H9 (cell line): ENCODE data around the gene AKR7A2. TPM values are rescaled to one million over a fixed set of nuclear protein-coding genes. Genes with fewer than 3 reads are reported as not detected.
A peak's percentile ranks its signal among the peaks of the same experiment; 100 is the strongest.

Experiments
- DNase-seq: peaks from one replicate; pipeline ENCODE4 v3.0.0-alpha.2; 2017
- H2AFZ ChIP-seq: one replicate; pipeline ENCODE4 v1.6.1; 2013; ENCODE audit warnings: mild to moderate bottlenecking, low read length, control low read depth, moderate library complexity
- H2AK5ac ChIP-seq: 2 replicates; pipeline ENCODE4 v1.6.1; 2013; ENCODE audit warnings: low read length, control low read depth, mixed read lengths; ENCODE audit not compliant: insufficient read length
- H2BK120ac ChIP-seq: one replicate; pipeline ENCODE4 v1.6.1; 2013; ENCODE audit warnings: low read depth, mild to moderate bottlenecking, low read length, control low read depth, inconsistent platforms; ENCODE audit not compliant: poor library complexity, severe bottlenecking
- H2BK12ac ChIP-seq: 2 replicates; pipeline ENCODE4 v1.6.1; 2013; ENCODE audit warnings: low read length, control low read depth, mixed read lengths, low read depth; ENCODE audit not compliant: insufficient read length
- H2BK15ac ChIP-seq: 2 replicates; pipeline ENCODE4 v1.6.1; 2013; ENCODE audit warnings: low read depth, low read length, control low read depth
- H2BK20ac ChIP-seq: one replicate; pipeline ENCODE4 v1.6.1; 2013; ENCODE audit warnings: low read depth, mild to moderate bottlenecking, low read length, control low read depth, inconsistent platforms; ENCODE audit not compliant: poor library complexity, severe bottlenecking
- H2BK5ac ChIP-seq: 2 replicates; pipeline ENCODE4 v1.6.1; 2013; ENCODE audit warnings: low read length, control low read depth, mixed read lengths; ENCODE audit not compliant: insufficient read length
- H3K14ac ChIP-seq: 2 replicates; pipeline ENCODE4 v1.6.1; 2013; ENCODE audit warnings: low read length, control low read depth; ENCODE audit not compliant: insufficient read depth
- H3K18ac ChIP-seq: 2 replicates; pipeline ENCODE4 v1.6.1; 2013; ENCODE audit warnings: low read depth, mild to moderate bottlenecking, mixed read lengths, low read length, control low read depth; ENCODE audit not compliant: insufficient read length
- H3K23ac ChIP-seq: 2 replicates; pipeline ENCODE4 v1.6.1; 2013; ENCODE audit warnings: low read length, control low read depth, mixed read lengths, low read depth; ENCODE audit not compliant: insufficient read length
- H3K23me2 ChIP-seq: 2 replicates; pipeline ENCODE4 v1.6.1; 2013; ENCODE audit warnings: low read depth, mild to moderate bottlenecking, mixed read lengths, low read length, control low read depth; ENCODE audit not compliant: insufficient read length, poor library complexity, severe bottlenecking
- H3K27ac ChIP-seq: 2 replicates; pipeline ENCODE4 v1.5.1; 2013; ENCODE audit warnings: low read length, control low read depth, mixed read lengths, low read depth; ENCODE audit not compliant: insufficient read length
- H3K27me3 ChIP-seq: 2 replicates; pipeline ENCODE4 v1.6.1; 2013; ENCODE audit warnings: low read length, control low read depth, inconsistent platforms; ENCODE audit not compliant: insufficient read depth
- H3K4ac ChIP-seq: 2 replicates; pipeline ENCODE4 v1.6.1; 2013; ENCODE audit warnings: low read depth, mild to moderate bottlenecking, control low read depth, inconsistent platforms, low read length, moderate library complexity
- H3K4me1 ChIP-seq: 2 replicates; pipeline ENCODE4 v1.6.1; 2013; ENCODE audit warnings: low read length, control low read depth, inconsistent platforms; ENCODE audit not compliant: insufficient read depth
- H3K4me2 ChIP-seq: 2 replicates; pipeline ENCODE4 v1.6.1; 2013; ENCODE audit warnings: low read length, control low read depth, mixed read lengths; ENCODE audit not compliant: insufficient read length, insufficient read depth
- H3K56ac ChIP-seq: 2 replicates; pipeline ENCODE4 v1.6.1; 2013; ENCODE audit warnings: low read depth, mild to moderate bottlenecking, mixed read lengths, low read length, control low read depth; ENCODE audit not compliant: insufficient read length
- H3K79me1 ChIP-seq: 2 replicates; pipeline ENCODE4 v1.6.1; 2013; ENCODE audit warnings: low read depth, mild to moderate bottlenecking, moderate library complexity, low read length, control low read depth, inconsistent platforms; ENCODE audit not compliant: insufficient read depth, poor library complexity, severe bottlenecking
- H3K79me2 ChIP-seq: 2 replicates; pipeline ENCODE4 v1.6.1; 2013; ENCODE audit warnings: low read length, control low read depth, inconsistent platforms; ENCODE audit not compliant: insufficient read depth
- H3K9ac ChIP-seq: 2 replicates; pipeline ENCODE4 v1.6.1; 2013; ENCODE audit warnings: low read length, control low read depth, mixed read lengths; ENCODE audit not compliant: insufficient read length; ENCODE audit errors: extremely low read depth
- H3K9me3 ChIP-seq: one replicate; pipeline ENCODE4 v1.6.1; 2013; ENCODE audit warnings: low read depth, low read length, inconsistent platforms; ENCODE audit not compliant: control insufficient read depth
- H3T11ph ChIP-seq: one replicate; pipeline ENCODE4 v1.6.1; 2013; ENCODE audit warnings: mild to moderate bottlenecking, low read length, control low read depth, inconsistent platforms
- H4K20me1 ChIP-seq: one replicate; pipeline ENCODE4 v1.6.1; 2013; ENCODE audit not compliant: control insufficient read depth, insufficient read length, insufficient read depth
- H4K5ac ChIP-seq: 2 replicates; pipeline ENCODE4 v1.6.1; 2013; ENCODE audit warnings: low read depth, mild to moderate bottlenecking, mixed read lengths, low read length, control low read depth; ENCODE audit not compliant: insufficient read length
- H4K8ac ChIP-seq: replicated peaks from 2 replicates; pipeline ENCODE4 v1.6.1; 2013; ENCODE audit warnings: low read length, control low read depth, mixed read lengths, low read depth; ENCODE audit not compliant: insufficient read length
- H4K91ac ChIP-seq: 2 replicates; pipeline ENCODE4 v1.6.1; 2013; ENCODE audit warnings: low read depth, mild to moderate bottlenecking, moderate library complexity, mixed read lengths, low read length, control low read depth; ENCODE audit not compliant: insufficient read length
- H3K27ac Mint-ChIP-seq, 3 experiments: 2 replicates in 2 of 3; 3 replicates in 1 of 3; pipeline ENCODE4 v1.8.0; 2020 to 2021; ENCODE audit warnings: mixed read lengths in 3 of 3, mild to moderate bottlenecking in 1 of 3, moderate library complexity in 1 of 3
- H3K27me3 Mint-ChIP-seq: 2 replicates; pipeline ENCODE4 v1.8.0; 2021; ENCODE audit warnings: low read depth, mild to moderate bottlenecking, moderate library complexity, mixed read lengths
- H3K36me3 Mint-ChIP-seq, 3 experiments: 2 replicates in 2 of 3; 3 replicates in 1 of 3; pipeline ENCODE4 v1.8.0; 2020 to 2021; ENCODE audit warnings: low read depth in 3 of 3, mixed read lengths in 3 of 3; ENCODE audit not compliant: insufficient read depth in 1 of 3
- H3K4me1 Mint-ChIP-seq, 2 experiments: 2 replicates each; pipeline ENCODE4 v1.8.0; 2020; ENCODE audit warnings: mixed read lengths in 2 of 2
- H3K4me3 Mint-ChIP-seq, 2 experiments: 2 replicates in 1 of 2; 3 replicates in 1 of 2; pipeline ENCODE4 v1.8.0; 2020 to 2021; ENCODE audit warnings: mild to moderate bottlenecking in 2 of 2, mixed read lengths in 2 of 2, moderate library complexity in 1 of 2
- H3K9me3 Mint-ChIP-seq, 2 experiments: 2 replicates in 1 of 2; 3 replicates in 1 of 2; pipeline ENCODE4 v1.8.0; 2020; ENCODE audit warnings: mild to moderate bottlenecking in 2 of 2, mixed read lengths in 2 of 2, moderate library complexity in 1 of 2
- CTCF ChIP-seq: fragments of 200-600 bp; sonication (generic); conservative IDR thresholded peaks from 3 replicates; pipeline ENCODE4 v1.8.0; 2021; ENCODE audit warnings: antibody characterized with exemption, mild to moderate bottlenecking
- WGBS: extraction: QIAGEN DNeasy Blood & Tissue Kit; methylation state at CpG from one replicate; pipeline ENCODE4 v1.1.7; 2013; ENCODE audit warnings: missing lambda C conversion rate, low lambda C conversion rate, mixed read lengths; ENCODE audit not compliant: insufficient read length; ENCODE audit errors: extremely low coverage; 5-methylcytosine and 5-hydroxymethylcytosine counted together
- total RNA-seq: library from RNA; stranded (reverse); gene quantifications from 2 replicates; pipeline ENCODE4 v1.2.1, GENCODE V29; 2021

Gene AKR7A2
- total RNA-seq, 1 experiment from 2014 or later, result 50.3 TPM

- no peaks in the 10 kb centered on the region for H3K23me2 ChIP-seq
- no peak overlapping the region for H4K91ac ChIP-seq
- no peak overlapping the region for H2BK20ac ChIP-seq
- H2BK12ac ChIP-seq, result no peak overlapping the region
- no peaks in the 10 kb centered on the region for H3K4me1 ChIP-seq
- no peak overlapping the region for H2AK5ac ChIP-seq
- H3K23ac ChIP-seq, result no peak overlapping the region
- no peak overlapping the region for H3T11ph ChIP-seq
- H2AFZ ChIP-seq, result no peak overlapping the region
- peak overlapping the region in 2 of 3 experiments; percentile 38 to 60; a peak in 1 of 7 replicates for H3K27ac Mint-ChIP-seq
- H3K4ac ChIP-seq, result no peak overlapping the region
- no peak overlapping the region for H3K9ac ChIP-seq
- H3K4me1 Mint-ChIP-seq, result no peaks in the 10 kb centered on the region
- no CpG with 5 or more reads among the region's 9 CpGs for WGBS
- H2BK120ac ChIP-seq, result no peak overlapping the region
- H3K79me1 ChIP-seq, result no peaks in the 10 kb centered on the region
- no peaks in the 10 kb centered on the region for H3K27me3 ChIP-seq
- no peak overlapping the region for H3K18ac ChIP-seq
- H3K14ac ChIP-seq, result no peak overlapping the region
- H3K4me3 Mint-ChIP-seq, result no peak overlapping the region; a peak in 1 of 5 replicates
- H3K4me2 ChIP-seq, result no peak overlapping the region
- no peak for TF ChIP-seq CTCF
- no peaks in the 10 kb centered on the region; the same call in 1 of the 2 replicates for H3K27me3 Mint-ChIP-seq
- no peak overlapping the region for H3K27ac ChIP-seq
- peak; percentile 12 for DNase-seq
- no peak overlapping the region for H4K5ac ChIP-seq
- H3K36me3 Mint-ChIP-seq, result peaks cover 10 to 22% (median 16%) of the 10 kb centered on the region in 3 experiments; a peak in 6 of 7 replicates
- H2BK5ac ChIP-seq, result no peak overlapping the region
- H3K56ac ChIP-seq, result no peak overlapping the region
- H3K9me3 ChIP-seq, result no peaks in the 10 kb centered on the region
- H4K20me1 ChIP-seq, result no peaks in the 10 kb centered on the region
- no peaks in the 10 kb centered on the region for H3K79me2 ChIP-seq
- no peak overlapping the region for H4K8ac ChIP-seq
- no peak overlapping the region for H2BK15ac ChIP-seq
- H3K9me3 Mint-ChIP-seq, result no peaks in the 10 kb centered on the region
Observed at GRCh38 chr1:19327736-19328135, 15.8 kb upstream of the AKR7A2 start.
